Spinal cord (tissue), 10 donors: Measurements from ENCODE around the gene MEGF10. TPM values are rescaled to one million over a fixed set of nuclear protein-coding genes. Genes with fewer than 3 reads are reported as not detected.

Source experiments
- DNase-seq, 6 donors: peaks; one replicate each; pipeline versions ENCODE4 v3.0.0 to v3.0.0-alpha.2; 2013 to 2015; ENCODE audit warnings: low spot score in 6 of 6, low read depth in 4 of 6
- H3K27ac ChIP-seq: one replicate; pipeline ENCODE4 v1.5.1; 2013; ENCODE audit warnings: low read depth, low read length, control low read depth
- H3K27me3 ChIP-seq: one replicate; pipeline ENCODE4 v1.6.1; 2013; ENCODE audit warnings: low read length; ENCODE audit not compliant: control insufficient read depth, insufficient read depth
- H3K36me3 ChIP-seq: one replicate; pipeline ENCODE4 v1.6.1; 2013; ENCODE audit warnings: low read length; ENCODE audit not compliant: control insufficient read depth, insufficient read depth
- H3K4me1 ChIP-seq: one replicate; pipeline ENCODE4 v1.6.1; 2013; ENCODE audit warnings: low read length; ENCODE audit not compliant: control insufficient read depth, insufficient read depth
- H3K4me3 ChIP-seq: one replicate; pipeline ENCODE4 v1.5.1; 2013; ENCODE audit warnings: low read depth, low read length, control low read depth
- H3K9me3 ChIP-seq: one replicate; pipeline ENCODE4 v1.6.1; 2013; ENCODE audit warnings: low read length; ENCODE audit not compliant: control insufficient read depth, insufficient read depth
- WGBS: methylation state at CpG from one replicate; pipeline ENCODE4 v1.1.5; 2013; ENCODE audit warnings: missing lambda C conversion rate; ENCODE audit not compliant: insufficient coverage; 5-methylcytosine and 5-hydroxymethylcytosine counted together
- polyA plus RNA-seq, 2 donors: library from polyadenylated mRNA; unstranded; fragments of 120-200 nt; gene quantifications; one replicate each; pipeline ENCODE4 v1.2.1, GENCODE V29; 2013; ENCODE audit not compliant: insufficient read length in 2 of 2
- total RNA-seq, 2 donors: library from RNA; depleted of rRNA in 1 of 2; stranded (reverse); fragments of 120-200 nt in 1 of 2; fragments of >200 nt in 1 of 2; gene quantifications; one replicate each; pipeline versions ENCODE4 v1.2.3 to v1.2.4, GENCODE V29; 2013 to 2014
- donor health status: healthy.

The MEGF10 gene
- total and polyA plus RNA-seq, 4 donors: 18.5 to 31.2 (median 29.2) TPM

DNA sequence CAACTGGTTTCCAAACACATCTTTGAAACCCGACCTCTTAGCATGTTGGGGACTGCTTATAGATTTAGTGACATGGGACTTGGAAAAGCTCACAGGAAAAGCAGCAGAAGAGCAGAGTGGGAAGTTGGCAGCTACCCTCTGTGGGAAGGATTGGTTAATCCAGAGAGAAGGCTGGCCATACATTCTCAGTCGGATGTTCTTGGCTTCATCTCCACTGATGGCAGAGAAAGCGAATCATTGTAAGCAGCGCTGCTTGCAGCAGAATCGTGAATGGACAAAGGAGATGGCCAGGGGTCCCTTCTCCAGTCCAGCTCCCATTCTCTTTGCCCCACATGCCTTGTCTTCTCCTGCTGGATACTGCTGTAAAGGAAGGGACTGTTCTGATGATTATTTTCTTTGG is 62.7 kb downstream of the MEGF10 start:
- peak in 2 of 6 donors; percentile 38 to 51 for DNase-seq
- 52% methylated on average over 4 of the region's 5 CpGs for WGBS
- Histone ChIP-seq H3K27ac (no peak overlapping the region), H3K36me3 (no peaks in the 10 kb centered on the region), H3K9me3 (no peaks in the 10 kb centered on the region), H3K4me1 (peaks cover 8% of the 10 kb centered on the region), H3K4me3 (no peak overlapping the region), H3K27me3 (no peaks in the 10 kb centered on the region)

GRCh38 chr5:127353796-127354195 is 63.2 kb downstream of the MEGF10 start:
- H3K27ac ChIP-seq: peak overlapping the region; percentile 25

GRCh38 chr5:127355337-127355736 is 64.7 kb downstream of the MEGF10 start:
- H3K9me3 ChIP-seq: no peaks in the 10 kb centered on the region
- no peak overlapping the region for H3K4me3 ChIP-seq
- no peaks in the 10 kb centered on the region for H3K27me3 ChIP-seq
- DNase-seq: peak in 3 of 6 donors; percentile 48 to 93 (median 82)
- peaks cover 8% of the 10 kb centered on the region for H3K4me1 ChIP-seq
- H3K27ac ChIP-seq: no peak overlapping the region
- no peaks in the 10 kb centered on the region for H3K36me3 ChIP-seq
- WGBS: 16% methylated on average over 4 of the region's 7 CpGs

More at GRCh38 chr5:127353796-127354195, 63.2 kb downstream of the MEGF10 start:
- DNase-seq: peak in 2 of 6 donors; percentile 29 to 34
- Histone ChIP-seq H3K36me3 (no peaks in the 10 kb centered on the region), H3K27me3 (no peaks in the 10 kb centered on the region), H3K9me3 (no peaks in the 10 kb centered on the region), H3K4me1 (peaks cover 8% of the 10 kb centered on the region), H3K4me3 (no peak overlapping the region)
- WGBS: 29% methylated on average over 1 of the region's 4 CpGs

- Histone ChIP-seq H3K27me3 (no peaks in the 10 kb centered on the region), H3K36me3 (no peaks in the 10 kb centered on the region), H3K9me3 (no peaks in the 10 kb centered on the region), H3K4me1 (peaks cover 8% of the 10 kb centered on the region), H3K27ac (no peak overlapping the region), H3K4me3 (no peak overlapping the region)
- 82% methylated on average over 1 of the region's 2 CpGs for WGBS
- DNase-seq: no peak
Observed at GRCh38 chr5:127358284-127358683, 67.7 kb downstream of the MEGF10 start.

GRCh38 chr5:127358740-127359139 is 68.1 kb downstream of the MEGF10 start:
- WGBS: no CpG with 5 or more reads among the region's 1 CpG
- DNase-seq: peak in 1 of 6 donors; percentile 46
- Histone ChIP-seq H3K36me3 (no peaks in the 10 kb centered on the region), H3K4me1 (peaks cover 8% of the 10 kb centered on the region), H3K4me3 (no peak overlapping the region), H3K27me3 (no peaks in the 10 kb centered on the region), H3K9me3 (no peaks in the 10 kb centered on the region), H3K27ac (no peak overlapping the region)

DNA sequence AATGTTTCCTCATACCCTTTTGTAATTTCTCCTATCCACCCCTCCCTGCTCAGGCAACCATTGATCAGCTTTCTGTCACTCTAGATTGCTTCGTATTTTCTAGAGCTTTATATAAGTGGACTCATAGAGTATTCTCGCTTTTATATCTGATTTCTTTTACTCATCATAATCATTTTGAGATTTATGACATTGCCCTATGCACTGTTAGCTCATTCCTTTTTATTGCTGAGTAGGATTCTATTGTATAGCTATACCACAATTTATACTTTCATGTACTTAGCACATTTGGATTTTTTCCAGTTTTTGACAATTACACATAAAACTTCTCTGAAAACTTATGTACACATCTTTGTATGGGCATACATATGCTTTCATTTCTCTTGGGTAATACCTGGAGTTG is 68.9 kb downstream of the MEGF10 start:
- DNase-seq: no peak
- WGBS: no CpG with 5 or more reads among the region's 2 CpGs
- Histone ChIP-seq H3K27ac (no peak overlapping the region), H3K4me3 (no peak overlapping the region), H3K9me3 (no peaks in the 10 kb centered on the region), H3K27me3 (no peaks in the 10 kb centered on the region), H3K36me3 (no peaks in the 10 kb centered on the region), H3K4me1 (peaks cover 6% of the 10 kb centered on the region)

DNA sequence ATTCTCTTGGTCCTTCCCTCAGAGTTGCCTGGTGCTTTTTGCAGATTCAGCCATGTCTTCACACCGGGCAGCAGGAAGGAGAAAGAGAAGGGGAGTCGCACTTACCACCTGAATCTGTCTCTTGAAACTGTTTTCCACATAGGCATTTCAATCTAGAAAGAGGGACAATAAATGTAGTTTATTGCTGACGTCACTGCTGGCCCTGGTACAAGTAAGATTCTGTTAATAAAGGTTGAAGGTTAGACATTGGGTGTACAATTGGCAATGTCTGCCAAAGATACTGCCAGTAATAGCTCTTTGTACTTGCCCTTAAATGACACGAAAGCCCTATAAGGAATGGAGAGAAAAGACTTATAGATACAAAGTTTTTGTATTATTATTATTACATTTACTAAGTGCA is 72.8 kb downstream of the MEGF10 start:
- WGBS: 83% methylated on average over 2 of the region's 4 CpGs
- Histone ChIP-seq H3K36me3 (no peaks in the 10 kb centered on the region), H3K4me1 (no peaks in the 10 kb centered on the region), H3K4me3 (no peak overlapping the region), H3K27me3 (no peaks in the 10 kb centered on the region), H3K9me3 (no peaks in the 10 kb centered on the region), H3K27ac (no peak overlapping the region)
- no peak for DNase-seq

- no CpG with 5 or more reads among the region's 1 CpG for WGBS
- Histone ChIP-seq H3K4me1 (no peaks in the 10 kb centered on the region), H3K9me3 (no peaks in the 10 kb centered on the region), H3K4me3 (no peak overlapping the region), H3K36me3 (no peaks in the 10 kb centered on the region), H3K27me3 (no peaks in the 10 kb centered on the region), H3K27ac (no peak overlapping the region)
- no peak for DNase-seq
Observed at GRCh38 chr5:127367029-127367428, 76.4 kb downstream of the MEGF10 start.

DNA sequence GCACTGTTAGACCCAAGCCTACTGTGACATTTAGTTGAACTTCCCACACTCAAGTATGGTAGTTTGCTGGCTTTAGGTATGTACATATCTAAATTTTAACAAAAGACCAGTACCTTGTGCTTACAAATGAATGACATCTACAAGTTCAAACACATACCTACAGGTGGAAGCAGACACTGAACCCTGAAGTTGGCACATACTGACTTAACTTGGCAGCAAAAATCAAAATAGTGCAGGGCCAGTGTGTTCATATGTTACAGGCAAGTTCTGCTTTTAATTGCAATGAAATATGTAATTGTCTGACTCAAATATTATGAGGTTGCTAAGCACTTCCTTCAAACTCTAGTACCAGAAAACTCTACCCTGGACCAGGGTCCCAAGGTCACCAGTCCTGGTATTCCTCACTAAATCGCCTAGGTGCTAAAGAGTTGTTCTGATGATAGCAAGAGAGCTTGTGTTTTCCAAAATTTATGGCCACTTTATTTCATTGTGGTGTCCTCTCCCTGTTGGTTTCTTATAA is 77.4 kb downstream of the MEGF10 start:
- no CpG with 5 or more reads among the region's 1 CpG for WGBS
- no peak for DNase-seq
- Histone ChIP-seq H3K27ac (no peak overlapping the region), H3K36me3 (no peaks in the 10 kb centered on the region), H3K27me3 (no peaks in the 10 kb centered on the region), H3K4me1 (no peaks in the 10 kb centered on the region), H3K4me3 (no peak overlapping the region), H3K9me3 (no peaks in the 10 kb centered on the region)

GRCh38 chr5:127369796-127370195 is 79.2 kb downstream of the MEGF10 start:
- Histone ChIP-seq H3K27ac (no peak overlapping the region), H3K4me3 (no peak overlapping the region), H3K9me3 (no peaks in the 10 kb centered on the region), H3K27me3 (no peaks in the 10 kb centered on the region), H3K4me1 (no peaks in the 10 kb centered on the region), H3K36me3 (no peaks in the 10 kb centered on the region)
- 20% methylated on average over 1 of the region's 4 CpGs for WGBS
- no peak for DNase-seq
